NCI-H1092 treated with DMSO at 0.1 percent for 48 hours (cell line): Measurements from ENCODE around the gene RPN2.
"Not testable (repeated sequence)": the region's sequence is repeated elsewhere in the genome, so short reads cannot be mapped to it uniquely, and the experiment has no call there.

Source experiments
- DNase-seq: peaks from one replicate; lab custom pipeline; 2025; lab: John Stamatoyannopoulos, UW

The RPN2 gene

DNA sequence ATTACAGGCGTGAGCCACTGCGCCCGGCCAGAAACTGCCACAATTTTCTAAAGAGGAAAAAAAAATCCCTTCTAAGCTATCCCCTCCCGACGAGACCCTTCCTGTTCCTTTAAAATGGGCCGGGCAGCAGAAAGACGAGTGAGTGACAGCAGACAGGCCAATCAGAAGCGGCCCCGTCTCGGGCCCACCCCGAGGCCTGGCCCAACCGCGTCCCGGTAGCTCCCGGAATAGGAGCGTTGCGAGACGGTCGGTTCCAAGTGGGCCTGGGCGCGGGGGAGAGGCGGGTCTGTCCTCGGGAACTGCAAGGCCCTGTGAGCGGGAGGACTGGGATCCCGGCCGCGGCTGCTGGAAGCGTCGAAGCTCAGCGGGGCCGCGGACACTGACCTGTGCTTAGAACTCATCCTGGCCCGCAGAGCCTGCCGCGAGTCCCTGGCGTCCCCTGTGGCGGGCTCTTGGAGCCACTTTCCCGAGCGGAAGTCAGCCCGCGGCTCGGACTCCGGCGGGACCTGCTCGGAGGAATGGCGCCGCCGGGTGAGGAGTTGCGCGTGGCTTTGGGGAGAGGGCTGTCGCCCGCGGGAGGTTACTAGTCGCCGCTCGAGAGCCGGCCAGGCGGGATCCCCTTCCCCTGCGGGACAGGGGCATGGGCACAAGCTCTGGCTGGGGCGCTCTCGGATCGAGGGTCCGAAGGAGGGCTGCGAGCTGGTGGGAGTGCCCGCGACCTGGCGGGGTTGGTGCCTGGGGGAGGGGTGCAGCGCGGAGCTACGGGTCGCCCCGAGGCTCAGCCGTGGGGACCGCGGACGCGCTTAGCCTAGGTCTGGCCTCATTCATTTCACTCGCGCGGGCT is at the start of gene RPN2, which contains the start of gene MROH8:
Gene RPN2, plus strand, starts transcription at position 492 of the 844 bp plus-strand sequence. Its CDS starts 27 bp downstream, at position 519.
Gene MROH8, minus strand, starts transcription at position 710 of the 844 bp plus-strand sequence.
- DNase-seq: peak; percentile 98

- no peak for DNase-seq
Observed at GRCh38 chr20:37131486-37131885, 47.6 kb upstream of the RPN2 start.

- no peak for DNase-seq
Observed at GRCh38 chr20:37133952-37134351, 45.2 kb upstream of the RPN2 start.

- DNase-seq: no peak
Observed at GRCh38 chr20:37137547-37137946, 41.6 kb upstream of the RPN2 start.

DNA sequence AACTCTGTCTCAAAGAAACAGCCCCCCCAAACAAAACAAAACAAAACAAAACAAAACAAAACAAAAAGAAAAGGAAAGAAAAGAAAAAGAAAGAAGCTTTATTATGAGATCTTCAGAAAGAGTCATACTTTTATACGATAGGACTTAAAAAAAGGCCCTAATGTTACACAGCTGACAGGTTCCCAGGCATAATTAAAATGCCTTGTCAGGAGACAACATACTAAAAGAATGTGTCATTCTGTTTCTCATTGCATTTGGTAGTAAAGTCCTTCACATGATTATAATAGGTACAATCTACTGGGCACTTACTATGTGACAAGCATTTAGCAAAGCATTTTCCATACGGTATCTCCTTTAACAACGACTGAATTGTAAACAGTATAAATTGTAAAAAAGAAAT is 36.4 kb upstream of the RPN2 start:
- DNase-seq: no peak

GRCh38 chr20:37144856-37145404 is 34.2 kb upstream of the RPN2 start:
- no peak for DNase-seq

- no peak for DNase-seq
Observed at GRCh38 chr20:37147250-37147649, 31.9 kb upstream of the RPN2 start.

DNA sequence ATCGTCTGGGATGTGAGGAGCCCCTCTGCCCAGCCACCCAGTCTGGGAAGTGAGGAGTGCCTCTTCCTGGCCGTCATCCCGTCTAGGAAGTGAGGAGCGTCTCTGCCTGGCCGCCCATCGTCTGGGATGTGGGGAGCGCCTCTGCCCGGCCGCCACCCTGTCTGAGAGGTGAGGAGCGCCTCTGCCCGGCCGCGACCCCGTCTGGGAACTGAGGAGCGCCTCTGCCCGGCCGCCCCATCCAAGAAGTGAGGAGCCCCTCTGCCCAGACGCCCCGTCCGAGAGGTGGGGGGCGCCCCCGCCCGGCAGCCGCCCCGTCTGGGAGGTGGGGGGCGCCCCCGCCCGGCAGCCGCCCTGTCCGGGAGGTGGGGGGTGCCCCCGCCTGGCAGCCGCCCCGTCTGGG is 28.3 kb upstream of the RPN2 start:
- DNase-seq: not testable (repeated sequence)

GRCh38 chr20:37151529-37151928 is 27.6 kb upstream of the RPN2 start:
- no peak for DNase-seq

GRCh38 chr20:37152284-37152683 is 26.8 kb upstream of the RPN2 start:
- DNase-seq: no peak

- no peak for DNase-seq
Observed at GRCh38 chr20:37154684-37155298, 24.3 kb upstream of the RPN2 start.

GRCh38 chr20:37155987-37156386 is 23.1 kb upstream of the RPN2 start:
- DNase-seq: no peak

- no peak for DNase-seq
Observed at GRCh38 chr20:37158248-37158647, 20.9 kb upstream of the RPN2 start.

- no peak for DNase-seq
Observed at GRCh38 chr20:37160683-37161082, 18.4 kb upstream of the RPN2 start.

- DNase-seq: no peak
Observed at GRCh38 chr20:37161830-37162549, 17.1 kb upstream of the RPN2 start.

GRCh38 chr20:37162646-37163045 is 16.5 kb upstream of the RPN2 start:
- no peak for DNase-seq

GRCh38 chr20:37163832-37164554 is 15.1 kb upstream of the RPN2 start:
- DNase-seq: no peak

DNA sequence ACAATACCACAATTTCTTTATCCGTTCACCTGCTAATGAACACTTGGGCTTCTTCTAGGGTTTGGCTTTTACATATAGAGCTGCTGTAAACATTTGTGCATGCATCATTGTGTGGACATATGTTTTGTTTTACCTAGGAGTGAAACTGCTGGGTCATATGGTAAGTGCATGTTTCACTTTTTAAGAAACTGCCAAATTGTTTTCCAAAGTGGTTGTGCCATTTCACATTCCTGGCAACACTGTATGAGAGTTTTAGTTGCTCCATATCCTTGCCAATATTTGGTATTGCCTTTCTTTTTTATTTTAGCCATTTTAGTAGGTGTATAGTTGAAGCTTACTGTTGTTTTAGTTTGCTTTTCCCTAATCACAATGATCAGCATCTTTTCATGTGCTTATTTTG is 14.1 kb upstream of the RPN2 start:
- no peak for DNase-seq

DNA sequence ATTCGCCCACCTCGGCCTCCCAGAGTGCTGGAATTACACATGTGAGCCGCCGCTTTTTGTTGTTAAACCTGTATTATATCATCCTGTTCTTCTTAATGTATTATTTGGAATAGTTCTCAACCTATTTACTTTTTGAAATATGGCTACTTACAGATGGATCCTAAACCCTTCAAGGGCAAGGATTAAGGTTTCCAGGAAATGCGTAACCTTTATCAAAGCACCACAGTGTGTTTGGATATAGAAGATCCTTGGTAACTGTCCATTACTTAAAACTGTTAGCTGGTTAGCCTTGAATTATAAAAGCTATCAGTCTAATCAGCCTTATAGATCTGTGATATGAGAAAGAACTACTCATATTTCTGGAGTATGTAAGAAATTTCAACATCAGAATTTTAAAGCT is 12.3 kb upstream of the RPN2 start:
- no peak for DNase-seq

DNA sequence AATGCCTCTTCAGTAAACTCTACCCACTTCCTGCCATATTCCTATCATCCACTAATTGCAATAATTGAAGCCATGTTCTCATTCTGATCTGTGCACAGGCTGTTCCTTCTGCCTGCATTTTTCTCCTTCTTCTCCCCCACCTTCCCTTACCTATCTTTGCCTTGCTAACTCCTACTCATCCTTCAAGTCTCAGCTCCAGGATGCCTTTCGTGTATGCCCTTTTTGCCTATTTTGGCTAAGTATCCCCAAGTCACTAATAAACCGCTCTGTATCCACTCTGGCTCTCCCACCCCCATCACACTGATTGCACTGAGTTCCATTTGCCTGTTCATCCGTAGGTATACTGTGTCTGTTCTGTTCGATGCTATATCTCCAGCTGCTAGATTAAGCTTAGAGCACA is 6.3 kb upstream of the RPN2 start:
- DNase-seq: no peak

DNA sequence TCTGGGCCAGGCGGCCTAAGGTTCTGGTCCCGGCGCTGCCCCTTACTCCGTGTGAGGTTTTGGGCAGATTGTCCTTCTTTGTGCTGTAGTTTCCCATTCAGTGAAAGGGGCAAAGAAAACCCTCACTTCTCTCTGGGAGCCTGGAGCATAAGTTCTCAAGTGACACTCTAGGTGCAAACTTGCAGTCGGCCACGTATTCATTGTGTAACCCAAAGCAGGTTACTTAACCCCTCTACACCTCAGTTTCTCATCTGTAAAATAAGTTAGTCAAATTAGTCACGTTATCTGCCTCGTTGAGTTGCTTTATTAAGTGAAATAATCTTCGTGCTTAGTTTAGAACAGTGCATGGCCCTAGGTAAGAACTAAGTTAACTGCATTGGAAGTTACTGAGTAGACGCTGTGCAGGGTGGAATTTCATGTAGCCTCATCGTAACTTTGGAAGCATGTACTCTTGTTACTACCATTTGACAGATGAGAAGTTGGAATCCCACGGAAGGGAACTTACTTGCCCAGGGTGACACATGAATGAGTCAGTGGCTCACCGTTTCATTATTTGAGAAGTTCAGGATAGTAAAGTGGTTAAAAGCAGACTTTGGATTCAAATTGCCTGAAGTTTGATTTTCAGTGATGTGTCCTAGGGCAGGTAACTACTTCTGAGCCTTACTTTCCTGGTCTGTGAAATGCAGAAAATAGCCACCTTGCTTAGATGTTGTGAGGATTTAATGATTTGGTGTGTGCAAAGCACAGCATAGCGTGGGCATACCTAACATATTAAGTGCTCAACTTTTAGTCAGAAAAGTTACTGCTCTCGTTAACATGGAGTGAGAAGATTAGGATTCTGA is 774 bp downstream of the RPN2 start:
- DNase-seq: no peak
